Measurements from ENCODE around the gene BRICD5. TPM values are rescaled to one million over a fixed set of nuclear protein-coding genes. Genes with fewer than 3 reads are reported as not detected.

Gene BRICD5
- total and polyA plus RNA-seq, 2 of the 13 experiments (the other 11 are each of a cell fraction or from before 2014, with no cell fraction given) = 1.6 to 5.8 TPM

DNA sequence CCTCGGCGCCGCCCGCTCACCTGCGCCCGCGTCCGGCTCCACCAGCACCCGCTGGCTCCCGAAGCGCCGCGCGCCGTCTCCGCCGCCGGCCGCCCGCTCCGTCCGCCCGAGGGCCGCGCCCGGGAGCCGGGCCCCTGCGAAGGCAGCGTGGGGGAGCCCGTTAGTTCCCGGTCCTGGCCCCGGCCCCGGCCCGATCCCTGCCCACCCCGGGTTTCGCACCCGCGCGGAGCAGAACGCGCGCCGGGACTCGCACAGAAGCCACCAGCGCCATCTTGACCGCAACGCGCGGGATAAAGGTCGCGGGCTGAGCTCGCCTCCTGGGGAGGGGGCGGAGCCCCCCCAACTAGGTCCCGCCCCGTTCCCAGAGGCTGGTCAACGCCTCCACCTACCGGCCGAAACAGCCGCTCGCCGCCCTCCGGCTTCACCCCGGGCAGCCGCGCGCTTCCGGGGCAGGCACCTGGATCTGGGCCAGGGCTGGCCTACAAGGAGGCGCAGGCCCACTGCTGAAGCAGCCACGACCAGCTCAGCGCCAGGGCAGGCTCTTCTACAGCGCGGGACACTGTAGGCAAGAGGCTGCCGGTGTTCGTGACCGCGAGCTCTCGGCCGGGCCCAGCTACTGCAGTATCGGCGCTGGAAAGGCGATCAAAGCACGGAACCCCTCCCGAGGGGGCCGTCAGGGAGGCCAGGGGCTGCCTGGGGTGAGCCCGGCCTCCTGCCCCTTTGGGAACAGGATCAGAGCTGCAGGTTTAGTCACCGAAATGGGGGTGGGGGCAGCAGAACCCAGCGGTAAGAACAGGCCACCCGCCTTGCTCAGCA lies 40.8 kb upstream of the BRICD5 start, which contains the start of gene ECI1 (continued):
- TF ChIP-seq, protein P1, sequence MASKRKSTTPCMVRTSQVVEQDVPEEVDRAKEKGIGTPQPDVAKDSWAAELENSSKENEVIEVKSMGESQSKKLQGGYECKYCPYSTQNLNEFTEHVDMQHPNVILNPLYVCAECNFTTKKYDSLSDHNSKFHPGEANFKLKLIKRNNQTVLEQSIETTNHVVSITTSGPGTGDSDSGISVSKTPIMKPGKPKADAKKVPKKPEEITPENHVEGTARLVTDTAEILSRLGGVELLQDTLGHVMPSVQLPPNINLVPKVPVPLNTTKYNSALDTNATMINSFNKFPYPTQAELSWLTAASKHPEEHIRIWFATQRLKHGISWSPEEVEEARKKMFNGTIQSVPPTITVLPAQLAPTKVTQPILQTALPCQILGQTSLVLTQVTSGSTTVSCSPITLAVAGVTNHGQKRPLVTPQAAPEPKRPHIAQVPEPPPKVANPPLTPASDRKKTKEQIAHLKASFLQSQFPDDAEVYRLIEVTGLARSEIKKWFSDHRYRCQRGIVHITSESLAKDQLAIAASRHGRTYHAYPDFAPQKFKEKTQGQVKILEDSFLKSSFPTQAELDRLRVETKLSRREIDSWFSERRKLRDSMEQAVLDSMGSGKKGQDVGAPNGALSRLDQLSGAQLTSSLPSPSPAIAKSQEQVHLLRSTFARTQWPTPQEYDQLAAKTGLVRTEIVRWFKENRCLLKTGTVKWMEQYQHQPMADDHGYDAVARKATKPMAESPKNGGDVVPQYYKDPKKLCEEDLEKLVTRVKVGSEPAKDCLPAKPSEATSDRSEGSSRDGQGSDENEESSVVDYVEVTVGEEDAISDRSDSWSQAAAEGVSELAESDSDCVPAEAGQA (IDR thresholded peaks at IDR 0.05; ENCODE audit: low read depth) = peak; percentile 74; the same call in 1 of the 2 replicates
- TF ChIP-seq, protein P1 (CRISPR knock-in tag; IDR thresholded peaks at IDR 0.05; ENCODE audit: borderline replicate concordance) = peak; percentile 54; the same call in 1 of the 2 replicates
- peak; percentile 84 for TF ChIP-seq HNRNPL (IDR thresholded peaks at IDR 0.05; ENCODE audit: low read depth, low read length)
- peak; percentile 83 for TF ChIP-seq ZNF883 (CRISPR knock-in tag; IDR thresholded peaks at IDR 0.05; ENCODE audit: not compliant biosample characterization)
- TF ChIP-seq ZFY (CRISPR knock-in tag; IDR thresholded peaks at IDR 0.05) = peak; percentile 96
- no peak; the same call in 1 of the 2 replicates for TF ChIP-seq ZNF136 (CRISPR knock-in tag; IDR thresholded peaks at IDR 0.05; ENCODE audit: low read depth)
- TF ChIP-seq ZNF563 (CRISPR knock-in tag; IDR thresholded peaks at IDR 0.05) = peak; percentile 57; the same call in 1 of the 2 replicates
- no peak for TF ChIP-seq TBX3 (IDR thresholded peaks at IDR 0.05; ENCODE audit: borderline replicate concordance)
- TF ChIP-seq ZSCAN20 (CRISPR knock-in tag; IDR thresholded peaks at IDR 0.05; ENCODE audit: borderline replicate concordance) = no peak; the same call in 1 of the 2 replicates
- peak; percentile 71 for TF ChIP-seq MED8 (CRISPR knock-in tag; IDR thresholded peaks at IDR 0.05; ENCODE audit: insufficient replicate concordance)
- TF ChIP-seq KMT2A (CRISPR knock-in tag; IDR thresholded peaks at IDR 0.05) = peak; percentile 86
- no peak for TF ChIP-seq IKZF1 (IDR thresholded peaks at IDR 0.05)
- TF ChIP-seq ZNF720 (CRISPR knock-in tag; IDR thresholded peaks at IDR 0.05) = no peak
- TF ChIP-seq MLLT10 (CRISPR knock-in tag; IDR thresholded peaks at IDR 0.05) = no peak
- TF ChIP-seq, protein P2, sequence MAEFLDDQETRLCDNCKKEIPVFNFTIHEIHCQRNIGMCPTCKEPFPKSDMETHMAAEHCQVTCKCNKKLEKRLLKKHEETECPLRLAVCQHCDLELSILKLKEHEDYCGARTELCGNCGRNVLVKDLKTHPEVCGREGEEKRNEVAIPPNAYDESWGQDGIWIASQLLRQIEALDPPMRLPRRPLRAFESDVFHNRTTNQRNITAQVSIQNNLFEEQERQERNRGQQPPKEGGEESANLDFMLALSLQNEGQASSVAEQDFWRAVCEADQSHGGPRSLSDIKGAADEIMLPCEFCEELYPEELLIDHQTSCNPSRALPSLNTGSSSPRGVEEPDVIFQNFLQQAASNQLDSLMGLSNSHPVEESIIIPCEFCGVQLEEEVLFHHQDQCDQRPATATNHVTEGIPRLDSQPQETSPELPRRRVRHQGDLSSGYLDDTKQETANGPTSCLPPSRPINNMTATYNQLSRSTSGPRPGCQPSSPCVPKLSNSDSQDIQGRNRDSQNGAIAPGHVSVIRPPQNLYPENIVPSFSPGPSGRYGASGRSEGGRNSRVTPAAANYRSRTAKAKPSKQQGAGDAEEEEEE (CRISPR knock-in tag; IDR thresholded peaks at IDR 0.05; ENCODE audit: borderline replicate concordance) = no peak
- TF ChIP-seq YY1 (IDR thresholded peaks at IDR 0.05; ENCODE audit: insufficient read depth, insufficient replicate concordance, low read depth, low read length) = peak; percentile 96
- TF ChIP-seq, protein P3, sequence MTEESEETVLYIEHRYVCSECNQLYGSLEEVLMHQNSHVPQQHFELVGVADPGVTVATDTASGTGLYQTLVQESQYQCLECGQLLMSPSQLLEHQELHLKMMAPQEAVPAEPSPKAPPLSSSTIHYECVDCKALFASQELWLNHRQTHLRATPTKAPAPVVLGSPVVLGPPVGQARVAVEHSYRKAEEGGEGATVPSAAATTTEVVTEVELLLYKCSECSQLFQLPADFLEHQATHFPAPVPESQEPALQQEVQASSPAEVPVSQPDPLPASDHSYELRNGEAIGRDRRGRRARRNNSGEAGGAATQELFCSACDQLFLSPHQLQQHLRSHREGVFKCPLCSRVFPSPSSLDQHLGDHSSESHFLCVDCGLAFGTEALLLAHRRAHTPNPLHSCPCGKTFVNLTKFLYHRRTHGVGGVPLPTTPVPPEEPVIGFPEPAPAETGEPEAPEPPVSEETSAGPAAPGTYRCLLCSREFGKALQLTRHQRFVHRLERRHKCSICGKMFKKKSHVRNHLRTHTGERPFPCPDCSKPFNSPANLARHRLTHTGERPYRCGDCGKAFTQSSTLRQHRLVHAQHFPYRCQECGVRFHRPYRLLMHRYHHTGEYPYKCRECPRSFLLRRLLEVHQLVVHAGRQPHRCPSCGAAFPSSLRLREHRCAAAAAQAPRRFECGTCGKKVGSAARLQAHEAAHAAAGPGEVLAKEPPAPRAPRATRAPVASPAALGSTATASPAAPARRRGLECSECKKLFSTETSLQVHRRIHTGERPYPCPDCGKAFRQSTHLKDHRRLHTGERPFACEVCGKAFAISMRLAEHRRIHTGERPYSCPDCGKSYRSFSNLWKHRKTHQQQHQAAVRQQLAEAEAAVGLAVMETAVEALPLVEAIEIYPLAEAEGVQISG (CRISPR knock-in tag; IDR thresholded peaks at IDR 0.05) = peak; percentile 75
- no peak for TF ChIP-seq SIN3B (IDR thresholded peaks at IDR 0.05; ENCODE audit: low read length)
- TF ChIP-seq HDAC2 (CRISPR knock-in tag; IDR thresholded peaks at IDR 0.05) = peak; percentile 80
- peak; percentile 87 for TF ChIP-seq MED1 (CRISPR knock-in tag; IDR thresholded peaks at IDR 0.05)
